ENCODE data around the gene SLAMF8. TPM values are rescaled to one million over a fixed set of nuclear protein-coding genes. Genes with fewer than 3 reads are reported as not detected.

Gene SLAMF8
- total RNA-seq, 1 experiment from 2014 or later: not detected

- TF ChIP-seq MXD4 (CRISPR knock-in tag; IDR thresholded peaks at IDR 0.05; ENCODE audit: borderline replicate concordance) (no peak), PRRX2 (CRISPR knock-in tag; IDR thresholded peaks at IDR 0.05) (no peak), TP53 (CRISPR knock-in tag; IDR thresholded peaks at IDR 0.05) (no peak)
These were observed 9.3 kb downstream of the SLAMF8 start (continued) for GRCh38 chr1:159835862-159836525.

DNA sequence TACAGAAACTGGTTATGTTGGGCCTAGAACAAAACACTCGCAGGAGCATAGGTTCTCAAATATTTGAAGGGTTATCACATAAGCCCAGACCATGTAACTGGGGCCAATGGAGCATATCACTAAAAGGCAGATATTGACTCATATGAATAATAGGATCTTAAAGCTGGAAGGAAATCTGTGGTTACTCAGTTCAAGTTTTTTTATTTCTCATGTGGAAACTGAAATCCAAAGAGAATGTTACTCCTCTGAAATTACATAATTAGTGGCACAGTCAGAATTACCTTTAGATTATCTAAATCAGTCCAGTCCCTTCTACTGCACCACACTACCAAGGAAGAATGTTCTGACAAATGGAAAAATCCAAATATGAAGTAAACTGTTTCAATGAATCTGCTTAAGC, 12.0 kb downstream of the SLAMF8 start:
- Mint-ChIP-seq H3K27me3 (ENCODE audit: low read depth) (peaks cover 2% of the 10 kb centered on the region; the same call in 1 of the 2 replicates), H3K4me1 (peaks cover 9% of the 10 kb centered on the region), H3K9me3 (no peaks in the 10 kb centered on the region), H3K27ac (no peak overlapping the region), H3K4me3 (no peak overlapping the region), H3K36me3 (no peaks in the 10 kb centered on the region)
- POLR2A ChIA-PET: no interaction called here
- CTCF ChIA-PET: no interaction called here
- ATAC-seq: no peak
- DNase-seq (ENCODE audit: low spot score): no peak
- TF ChIP-seq ZNF532 (CRISPR knock-in tag; IDR thresholded peaks at IDR 0.05; ENCODE audit: borderline replicate concordance): no peak
- no peak for TF ChIP-seq GRHL2 (CRISPR knock-in tag; IDR thresholded peaks at IDR 0.05; ENCODE audit: insufficient replicate concordance, severe bottlenecking)
- no peak for TF ChIP-seq NFYB (CRISPR knock-in tag; conservative IDR thresholded peaks at IDR 0.05; ENCODE audit: low read depth)
- TF ChIP-seq TCF7 (CRISPR knock-in tag; IDR thresholded peaks at IDR 0.05; ENCODE audit: low read depth): no peak
- TF ChIP-seq, protein P1, sequence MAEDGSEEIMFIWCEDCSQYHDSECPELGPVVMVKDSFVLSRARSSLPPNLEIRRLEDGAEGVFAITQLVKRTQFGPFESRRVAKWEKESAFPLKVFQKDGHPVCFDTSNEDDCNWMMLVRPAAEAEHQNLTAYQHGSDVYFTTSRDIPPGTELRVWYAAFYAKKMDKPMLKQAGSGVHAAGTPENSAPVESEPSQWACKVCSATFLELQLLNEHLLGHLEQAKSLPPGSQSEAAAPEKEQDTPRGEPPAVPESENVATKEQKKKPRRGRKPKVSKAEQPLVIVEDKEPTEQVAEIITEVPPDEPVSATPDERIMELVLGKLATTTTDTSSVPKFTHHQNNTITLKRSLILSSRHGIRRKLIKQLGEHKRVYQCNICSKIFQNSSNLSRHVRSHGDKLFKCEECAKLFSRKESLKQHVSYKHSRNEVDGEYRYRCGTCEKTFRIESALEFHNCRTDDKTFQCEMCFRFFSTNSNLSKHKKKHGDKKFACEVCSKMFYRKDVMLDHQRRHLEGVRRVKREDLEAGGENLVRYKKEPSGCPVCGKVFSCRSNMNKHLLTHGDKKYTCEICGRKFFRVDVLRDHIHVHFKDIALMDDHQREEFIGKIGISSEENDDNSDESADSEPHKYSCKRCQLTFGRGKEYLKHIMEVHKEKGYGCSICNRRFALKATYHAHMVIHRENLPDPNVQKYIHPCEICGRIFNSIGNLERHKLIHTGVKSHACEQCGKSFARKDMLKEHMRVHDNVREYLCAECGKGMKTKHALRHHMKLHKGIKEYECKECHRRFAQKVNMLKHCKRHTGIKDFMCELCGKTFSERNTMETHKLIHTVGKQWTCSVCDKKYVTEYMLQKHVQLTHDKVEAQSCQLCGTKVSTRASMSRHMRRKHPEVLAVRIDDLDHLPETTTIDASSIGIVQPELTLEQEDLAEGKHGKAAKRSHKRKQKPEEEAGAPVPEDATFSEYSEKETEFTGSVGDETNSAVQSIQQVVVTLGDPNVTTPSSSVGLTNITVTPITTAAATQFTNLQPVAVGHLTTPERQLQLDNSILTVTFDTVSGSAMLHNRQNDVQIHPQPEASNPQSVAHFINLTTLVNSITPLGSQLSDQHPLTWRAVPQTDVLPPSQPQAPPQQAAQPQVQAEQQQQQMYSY (CRISPR knock-in tag; IDR thresholded peaks at IDR 0.05): no peak
- no peak for TF ChIP-seq ZNF416 (CRISPR knock-in tag; IDR thresholded peaks at IDR 0.05)

DNA sequence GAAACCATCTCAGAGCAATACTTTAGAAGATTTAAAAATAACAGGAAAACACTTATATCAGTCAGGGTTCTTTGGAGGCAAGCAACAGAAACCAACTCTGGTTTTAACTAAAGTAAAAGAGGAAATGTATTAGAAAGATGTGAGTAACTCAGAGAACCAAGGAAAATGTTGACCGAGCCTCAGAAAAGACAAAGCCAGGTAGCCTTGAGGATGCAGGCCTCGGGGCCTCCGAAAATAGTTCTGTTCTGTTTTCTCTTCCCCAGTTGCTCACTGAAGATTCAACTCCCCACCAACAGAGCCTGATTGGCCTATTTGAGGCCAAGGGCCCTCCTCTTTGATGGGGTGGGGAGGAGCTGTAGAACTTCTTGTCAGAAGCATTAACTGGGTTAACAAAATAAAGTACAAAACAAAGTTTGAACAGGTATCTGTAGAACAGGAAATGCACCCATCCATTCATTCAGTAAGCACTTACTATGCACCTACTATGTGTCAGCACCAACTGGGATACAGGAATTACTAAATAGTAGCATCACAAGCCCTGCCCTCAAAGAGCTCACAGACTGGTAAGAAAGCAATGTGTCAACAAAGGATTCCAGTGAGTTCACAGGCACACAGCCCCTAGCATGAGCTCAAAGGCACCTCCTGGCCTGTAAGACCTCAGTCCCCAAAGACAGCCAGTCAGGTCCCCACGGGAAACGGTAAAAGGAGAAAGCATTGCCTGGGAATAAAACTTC, 12.6 kb downstream of the SLAMF8 start:
- Mint-ChIP-seq H3K4me1 (peaks cover 9% of the 10 kb centered on the region), H3K9me3 (no peaks in the 10 kb centered on the region), H3K27me3 (ENCODE audit: low read depth) (no peaks in the 10 kb centered on the region; the same call in 1 of the 2 replicates), H3K27ac (no peak overlapping the region), H3K4me3 (no peak overlapping the region), H3K36me3 (no peaks in the 10 kb centered on the region)
- ATAC-seq (no peak), DNase-seq (ENCODE audit: low spot score) (no peak)
- CTCF ChIA-PET: interaction anchor here (0.9 to 3.7 kb wide), 4 partner anchors 12 to 59 kb away, joined by 3 to 19 read pairs (median 3); partner anchors contain the start of gene DUSP23
- POLR2A ChIA-PET: no interaction called here
- TF ChIP-seq, protein P2, sequence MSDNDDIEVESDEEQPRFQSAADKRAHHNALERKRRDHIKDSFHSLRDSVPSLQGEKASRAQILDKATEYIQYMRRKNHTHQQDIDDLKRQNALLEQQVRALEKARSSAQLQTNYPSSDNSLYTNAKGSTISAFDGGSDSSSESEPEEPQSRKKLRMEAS (CRISPR knock-in tag; IDR thresholded peaks at IDR 0.05): no peak
- TF ChIP-seq, protein P3, sequence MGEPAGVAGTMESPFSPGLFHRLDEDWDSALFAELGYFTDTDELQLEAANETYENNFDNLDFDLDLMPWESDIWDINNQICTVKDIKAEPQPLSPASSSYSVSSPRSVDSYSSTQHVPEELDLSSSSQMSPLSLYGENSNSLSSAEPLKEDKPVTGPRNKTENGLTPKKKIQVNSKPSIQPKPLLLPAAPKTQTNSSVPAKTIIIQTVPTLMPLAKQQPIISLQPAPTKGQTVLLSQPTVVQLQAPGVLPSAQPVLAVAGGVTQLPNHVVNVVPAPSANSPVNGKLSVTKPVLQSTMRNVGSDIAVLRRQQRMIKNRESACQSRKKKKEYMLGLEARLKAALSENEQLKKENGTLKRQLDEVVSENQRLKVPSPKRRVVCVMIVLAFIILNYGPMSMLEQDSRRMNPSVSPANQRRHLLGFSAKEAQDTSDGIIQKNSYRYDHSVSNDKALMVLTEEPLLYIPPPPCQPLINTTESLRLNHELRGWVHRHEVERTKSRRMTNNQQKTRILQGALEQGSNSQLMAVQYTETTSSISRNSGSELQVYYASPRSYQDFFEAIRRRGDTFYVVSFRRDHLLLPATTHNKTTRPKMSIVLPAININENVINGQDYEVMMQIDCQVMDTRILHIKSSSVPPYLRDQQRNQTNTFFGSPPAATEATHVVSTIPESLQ (CRISPR knock-in tag; IDR thresholded peaks at IDR 0.05): no peak
- TF ChIP-seq MYBL2 (CRISPR knock-in tag; IDR thresholded peaks at IDR 0.05) (no peak), ZMAT4 (CRISPR knock-in tag; IDR thresholded peaks at IDR 0.05) (no peak), ZNF423 (CRISPR knock-in tag; IDR thresholded peaks at IDR 0.05) (no peak)
- TF ChIP-seq, protein P1 (CRISPR knock-in tag; IDR thresholded peaks at IDR 0.05): no peak
- TF ChIP-seq, protein P4, sequence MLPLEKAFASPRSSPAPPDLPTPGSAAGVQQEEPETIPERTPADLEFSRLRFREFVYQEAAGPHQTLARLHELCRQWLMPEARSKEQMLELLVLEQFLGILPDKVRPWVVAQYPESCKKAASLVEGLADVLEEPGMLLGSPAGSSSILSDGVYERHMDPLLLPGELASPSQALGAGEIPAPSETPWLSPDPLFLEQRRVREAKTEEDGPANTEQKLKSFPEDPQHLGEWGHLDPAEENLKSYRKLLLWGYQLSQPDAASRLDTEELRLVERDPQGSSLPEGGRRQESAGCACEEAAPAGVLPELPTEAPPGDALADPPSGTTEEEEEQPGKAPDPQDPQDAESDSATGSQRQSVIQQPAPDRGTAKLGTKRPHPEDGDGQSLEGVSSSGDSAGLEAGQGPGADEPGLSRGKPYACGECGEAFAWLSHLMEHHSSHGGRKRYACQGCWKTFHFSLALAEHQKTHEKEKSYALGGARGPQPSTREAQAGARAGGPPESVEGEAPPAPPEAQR (CRISPR knock-in tag; IDR thresholded peaks at IDR 0.05): no peak
